ENCODE data around the gene TSPYL1.

Gene TSPYL1

GRCh38 chr6:116258520-116258919, 21.2 kb downstream of the TSPYL1 start:
- DNase-seq (ENCODE audit: low read depth) = no peak

GRCh38 chr6:116256694-116257093, 23.0 kb downstream of the TSPYL1 start:
- DNase-seq (ENCODE audit: low read depth) = no peak

GRCh38 chr6:116255246-116255800, 24.4 kb downstream of the TSPYL1 start:
- DNase-seq (ENCODE audit: low read depth) = peak; percentile 25

- DNase-seq (ENCODE audit: low read depth) = no peak
Observed at GRCh38 chr6:116254297-116255056, 25.3 kb downstream of the TSPYL1 start.

- DNase-seq (ENCODE audit: low read depth) = peak; percentile 97
Observed at GRCh38 chr6:116253505-116254296, 26.0 kb downstream of the TSPYL1 start, which contains the start of gene TSPYL4. Gene TSPYL4, minus strand, starts transcription at chr6:116254075. Its CDS starts 67 bp downstream, at chr6:116254008.

GRCh38 chr6:116253188-116253504, 26.6 kb downstream of the TSPYL1 start:
- DNase-seq (ENCODE audit: low read depth) = no peak

GRCh38 chr6:116251568-116252384, 28.0 kb downstream of the TSPYL1 start:
- DNase-seq (ENCODE audit: low read depth) = peak; percentile 97

GRCh38 chr6:116248577-116248976, 31.2 kb downstream of the TSPYL1 start:
- DNase-seq (ENCODE audit: low read depth) = no peak

GRCh38 chr6:116247285-116247684, 32.4 kb downstream of the TSPYL1 start:
- no peak for DNase-seq (ENCODE audit: low read depth)

- DNase-seq (ENCODE audit: low read depth) = peak; percentile 84
Observed at GRCh38 chr6:116246089-116246488, 33.6 kb downstream of the TSPYL1 start.

- no peak for DNase-seq (ENCODE audit: low read depth)
Observed at GRCh38 chr6:116244284-116244683, 35.4 kb downstream of the TSPYL1 start.

- DNase-seq (ENCODE audit: low read depth) = no peak
Observed at GRCh38 chr6:116239856-116240255, 39.9 kb downstream of the TSPYL1 start.

GRCh38 chr6:116239256-116239655, 40.5 kb downstream of the TSPYL1 start:
- DNase-seq (ENCODE audit: low read depth) = no peak

- peak; percentile 59 for DNase-seq (ENCODE audit: low read depth)
Observed at GRCh38 chr6:116238083-116238482, 41.6 kb downstream of the TSPYL1 start.

GRCh38 chr6:116234689-116235088, 45.0 kb downstream of the TSPYL1 start:
- DNase-seq (ENCODE audit: low read depth) = no peak

GRCh38 chr6:116229287-116229913, 50.3 kb downstream of the TSPYL1 start:
- DNase-seq (ENCODE audit: low read depth) = peak; percentile 93

Data from EH (cell line).